IMR-90 (cell line): ENCODE results near the gene SYNGR3. TPM values are rescaled to one million over a fixed set of nuclear protein-coding genes. Genes with fewer than 3 reads are reported as not detected.

Experiments used
- ATAC-seq: fragments of 200-7000 bp; cut with Tn5 transposase; 2 replicates; pipeline ENCODE4 v1.9.1; 2020; ENCODE audit warnings: low read depth, mild to moderate bottlenecking, moderate library complexity
- BruUV-seq: library from RNA; stranded (reverse); fragments of 400-500 nt; replicated peaks from 2 replicates; lab custom pipeline; 2021; lab: Mats Ljungman, UMichigan
- CTCF ChIA-PET: fragments of 300-600 bp; formaldehyde crosslinking; extraction: SDS; loops from one replicate; lab custom pipeline; 2021; ENCODE audit warnings: antibody characterized with exemption; lab: Yijun Ruan, JAX
- POLR2A ChIA-PET: fragments of 300-600 bp; sonication (Branson Sonifier 250); formaldehyde crosslinking; loops from one replicate; lab custom pipeline; 2022; ENCODE audit warnings: antibody characterized with exemption; ENCODE audit not compliant: unreplicated experiment; lab: Charles Lee
- DNase-seq: peaks from one replicate; pipeline ENCODE4 v3.0.0; 2013
- H2AFZ ChIP-seq: replicated peaks from 2 replicates; pipeline ENCODE3; 2013; ENCODE audit warnings: low read length, mild to moderate bottlenecking; ENCODE audit not compliant: poor library complexity
- H2AK5ac ChIP-seq: 2 replicates; pipeline ENCODE4 v1.6.1; 2013; ENCODE audit warnings: low read depth, low read length, inconsistent platforms
- H2AK9ac ChIP-seq: replicated peaks from 2 replicates; pipeline ENCODE3; 2013; ENCODE audit warnings: mild to moderate bottlenecking, low read depth, low read length, moderate library complexity; ENCODE audit not compliant: poor library complexity
- H2BK120ac ChIP-seq: 2 replicates; pipeline ENCODE4 v1.6.1; 2013; ENCODE audit warnings: low read depth, low read length, inconsistent platforms
- H2BK15ac ChIP-seq: 3 replicates; pipeline ENCODE4 v1.6.1; 2013; ENCODE audit warnings: low read depth, low read length, inconsistent platforms
- H2BK20ac ChIP-seq: 2 replicates; pipeline ENCODE4 v1.6.1; 2013; ENCODE audit warnings: low read depth, mild to moderate bottlenecking, inconsistent platforms, low read length, moderate library complexity
- H2BK5ac ChIP-seq: 2 replicates; pipeline ENCODE4 v1.6.1; 2013; ENCODE audit warnings: mild to moderate bottlenecking, low read depth, low read length, inconsistent platforms; ENCODE audit not compliant: poor library complexity, severe bottlenecking
- H3K14ac ChIP-seq: replicated peaks from 2 replicates; pipeline ENCODE4 v1.6.1; 2013; ENCODE audit warnings: low read depth, low read length, inconsistent platforms
- H3K18ac ChIP-seq: 2 replicates; pipeline ENCODE4 v1.6.1; 2013; ENCODE audit warnings: low read depth, low read length, control low read depth
- H3K23ac ChIP-seq: 2 replicates; pipeline ENCODE4 v1.6.1; 2013; ENCODE audit warnings: low read depth, low read length, inconsistent platforms
- H3K27ac ChIP-seq: 2 replicates; pipeline ENCODE4 v1.5.1; 2013; ENCODE audit warnings: mild to moderate bottlenecking, control low read depth, low read length; ENCODE audit not compliant: insufficient read depth
- H3K27me3 ChIP-seq: 2 replicates; pipeline ENCODE4 v1.6.1; 2013; ENCODE audit warnings: low read length; ENCODE audit not compliant: control insufficient read depth, insufficient read depth
- H3K36me3 ChIP-seq: 2 replicates; pipeline ENCODE4 v1.6.1; 2013; ENCODE audit warnings: low read length, mixed read lengths; ENCODE audit not compliant: control insufficient read depth, insufficient read depth
- H3K4ac ChIP-seq: 2 replicates; pipeline ENCODE4 v1.6.1; 2013; ENCODE audit warnings: low read depth, low read length, inconsistent platforms
- H3K4me1 ChIP-seq: 2 replicates; pipeline ENCODE4 v1.6.1; 2013; ENCODE audit warnings: low read length, mixed read lengths; ENCODE audit not compliant: control insufficient read depth, insufficient read depth
- H3K4me2 ChIP-seq: 2 replicates; pipeline ENCODE4 v1.6.1; 2013; ENCODE audit warnings: low read depth, mild to moderate bottlenecking, control low read depth, low read length, moderate library complexity
- H3K4me3 ChIP-seq: 2 replicates; pipeline ENCODE4 v1.5.1; 2013; ENCODE audit warnings: low read depth, mild to moderate bottlenecking, control low read depth, low read length, moderate library complexity; ENCODE audit not compliant: insufficient read depth
- H3K56ac ChIP-seq: 2 replicates; pipeline ENCODE4 v1.6.1; 2013; ENCODE audit warnings: low read length, inconsistent platforms; ENCODE audit not compliant: insufficient read depth; ENCODE audit errors: extremely low read depth
- H3K79me1 ChIP-seq, 2 experiments: 2 replicates each; pipeline ENCODE4 v1.6.1; 2013; ENCODE audit warnings: low read length in 2 of 2, inconsistent platforms in 1 of 2, low read depth in 1 of 2
- H3K9ac ChIP-seq: 2 replicates; pipeline ENCODE4 v1.6.1; 2013; ENCODE audit warnings: low read depth, low read length, control low read depth
- H3K9me1 ChIP-seq: 2 replicates; pipeline ENCODE4 v1.6.1; 2013; ENCODE audit warnings: low read length, inconsistent platforms; ENCODE audit not compliant: insufficient read depth
- H3K9me3 ChIP-seq: 2 replicates; pipeline ENCODE4 v1.6.1; 2013; ENCODE audit warnings: low read length; ENCODE audit not compliant: control insufficient read depth, insufficient read depth
- H4K20me1 ChIP-seq: 2 replicates; pipeline ENCODE4 v1.6.1; 2013; ENCODE audit warnings: low read length, inconsistent platforms; ENCODE audit not compliant: insufficient read depth
- H4K5ac ChIP-seq: 2 replicates; pipeline ENCODE4 v1.6.1; 2013; ENCODE audit warnings: mild to moderate bottlenecking, low read depth, low read length, control low read depth
- H4K8ac ChIP-seq, 2 experiments: 2 replicates each; pipeline ENCODE4 v1.6.1; 2013; ENCODE audit warnings: low read depth in 2 of 2, low read length in 2 of 2, control low read depth in 1 of 2, inconsistent platforms in 1 of 2
- H4K91ac ChIP-seq: 2 replicates; pipeline ENCODE4 v1.6.1; 2013; ENCODE audit warnings: low read depth, low read length, inconsistent platforms; ENCODE audit not compliant: insufficient read depth
- BHLHE40 ChIP-seq: fragments of 150-350 bp; IDR thresholded peaks from 2 replicates; pipeline ENCODE4 v1.6.1; 2016; ENCODE audit warnings: mild to moderate bottlenecking, low read depth, low read length
- CEBPB ChIP-seq: IDR thresholded peaks from 2 replicates; pipeline ENCODE4 v1.6.1; 2012; ENCODE audit warnings: low read depth, low read length, improper control_type of control experiment
- CHD1 ChIP-seq: IDR thresholded peaks from 2 replicates; pipeline ENCODE4 v1.6.1; 2012; ENCODE audit warnings: low read depth, low read length, improper control_type of control experiment
- CTCF ChIP-seq: conservative IDR thresholded peaks from 2 replicates; pipeline ENCODE4 v1.5.1; 2012; ENCODE audit warnings: mild to moderate bottlenecking, low read depth, low read length, improper control_type of control experiment
- FOS ChIP-seq: fragments of 150-350 bp; IDR thresholded peaks from 2 replicates; pipeline ENCODE4 v1.6.1; 2016; ENCODE audit warnings: low read depth, low read length
- MAFK ChIP-seq: IDR thresholded peaks from 2 replicates; pipeline ENCODE4 v1.6.1; 2012; ENCODE audit warnings: low read depth, low read length, improper control_type of control experiment
- MAZ ChIP-seq: IDR thresholded peaks from 2 replicates; pipeline ENCODE4 v1.6.1; 2012; ENCODE audit warnings: low read depth, mild to moderate bottlenecking, low read length, improper control_type of control experiment, moderate library complexity, borderline replicate concordance
- MXI1 ChIP-seq: IDR thresholded peaks from 2 replicates; pipeline ENCODE4 v1.6.1; 2012; ENCODE audit warnings: low read depth, mild to moderate bottlenecking, low read length, moderate library complexity, borderline replicate concordance
- NFE2L2 ChIP-seq: fragments of 150-350 bp; IDR thresholded peaks from 2 replicates; pipeline ENCODE4 v1.6.1; 2016; ENCODE audit warnings: low read depth, mild to moderate bottlenecking, low read length
- POLR2A ChIP-seq: IDR thresholded peaks from 2 replicates; pipeline ENCODE4 v1.6.1; 2012; ENCODE audit warnings: mild to moderate bottlenecking, low read depth, low read length
- RAD21 ChIP-seq: IDR thresholded peaks from 2 replicates; pipeline ENCODE4 v1.6.1; 2012; ENCODE audit warnings: low read length, improper control_type of control experiment
- RCOR1 ChIP-seq: IDR thresholded peaks from 2 replicates; pipeline ENCODE4 v1.6.1; 2012; ENCODE audit warnings: mild to moderate bottlenecking, low read length, improper control_type of control experiment; ENCODE audit not compliant: insufficient replicate concordance
- RFX5 ChIP-seq: IDR thresholded peaks from 2 replicates; pipeline ENCODE4 v1.8.0; 2012; ENCODE audit warnings: low read depth, mild to moderate bottlenecking, low read length, moderate library complexity
- SMC3 ChIP-seq: fragments of 150-350 bp; IDR thresholded peaks from 2 replicates; pipeline ENCODE4 v1.6.1; 2016; ENCODE audit warnings: low read depth, mild to moderate bottlenecking, antibody characterized with exemption, low read length, moderate library complexity
- USF2 ChIP-seq: fragments of 150-350 bp; IDR thresholded peaks from 2 replicates; pipeline ENCODE4 v1.6.1; 2017; ENCODE audit warnings: mild to moderate bottlenecking, antibody characterized with exemption, low read length, low read depth
- WGBS, 2 experiments: methylation state at CpG; one replicate each; pipeline versions ENCODE4 v1.1.5 to v1.1.7; 2013; ENCODE audit warnings: missing lambda C conversion rate in 2 of 2; ENCODE audit not compliant: insufficient read length in 1 of 2; ENCODE audit errors: extremely low coverage in 2 of 2; 5-methylcytosine and 5-hydroxymethylcytosine counted together
- dilution Hi-C: fragments of 300-500 bp; cut with HindIII; formaldehyde crosslinking; loops from one replicate; pipeline ENCODE4 v1.14.3; 2018; ENCODE audit warnings: low sequenced_read_pairs; ENCODE audit not compliant: unreplicated experiment
- in situ Hi-C: fragments of 300-500 bp; cut with MboI; formaldehyde crosslinking; loops from 3 replicates; pipeline ENCODE4 v1.14.3; 2019; ENCODE audit warnings: low sequenced_read_pairs, inconsistent platforms, mixed read lengths
- intact Hi-C: fragments of 100-400 bp; cut with micrococcal nuclease; formaldehyde crosslinking; loops from 2 replicates; pipeline ENCODE4 v1.10.0; 2022
- polyA plus RNA-seq, 3 experiments: library from polyadenylated mRNA; depleted of rRNA; stranded (reverse); fragments of >200 nt; gene quantifications; 2 replicates each; pipeline ENCODE4 v1.2.3, GENCODE V29; 2012; ENCODE audit warnings: low replicate concordance in 1 of 3
- total RNA-seq: library from RNA; depleted of rRNA; stranded (reverse); fragments of >200 nt; gene quantifications from 2 replicates; pipeline ENCODE4 v1.2.3, GENCODE V29; 2012

The SYNGR3 gene
- total and polyA plus RNA-seq, 2 of the 4 experiments (the other 2 are of a cell fraction): 1.8 to 5.8 TPM

- 89% methylated on average over 12 of the region's 22 CpGs; no CpG with 5 or more reads in 1 of the 2 experiments for WGBS, 2 experiments
- H3K36me3 ChIP-seq: peaks cover 21% of the 10 kb centered on the region; the same call in 1 of the 2 replicates
- H3K9ac ChIP-seq: no peak overlapping the region
- peaks cover 42% of the 10 kb centered on the region for H3K4me1 ChIP-seq
- no peak overlapping the region for H3K23ac ChIP-seq
- ChIA-PET POLR2A (no interaction called here), CTCF (no interaction called here)
- no peaks in the 10 kb centered on the region; the same call in 1 of the 2 replicates for H4K20me1 ChIP-seq
- H3K4me2 ChIP-seq: no peak overlapping the region
- ATAC-seq (no peak), DNase-seq (no peak)
- H3K9me3 ChIP-seq: no peaks in the 10 kb centered on the region
- no peak overlapping the region for H2BK5ac ChIP-seq
- no peak overlapping the region; the same call in 1 of the 2 replicates for H4K5ac ChIP-seq
- intact Hi-C loops: no loop called here
- no TSS peak for BruUV-seq
- H2AK5ac ChIP-seq: peak overlapping the region; percentile 66
- H3K18ac ChIP-seq: no peak overlapping the region; the same call in 1 of the 2 replicates
- no peaks in the 10 kb centered on the region for H3K27me3 ChIP-seq
- no peak overlapping the region for H3K56ac ChIP-seq
- peaks cover 16 to 47% of the 10 kb centered on the region in 2 experiments; a peak in 3 of 4 replicates for H3K79me1 ChIP-seq
- H4K91ac ChIP-seq: peak overlapping the region; percentile 23; the same call in 1 of the 2 replicates
- H3K4me3 ChIP-seq: no peak overlapping the region
- H3K27ac ChIP-seq: no peak overlapping the region
- H3K14ac ChIP-seq: no peak overlapping the region
- H2BK15ac ChIP-seq: no peak overlapping the region
- in situ Hi-C loops: no loop called here
- peak overlapping the region; percentile 77 for H2AK9ac ChIP-seq
- H4K8ac ChIP-seq: no peak overlapping the region
- dilution Hi-C loops: no loop called here
- H3K9me1 ChIP-seq: peaks cover 17% of the 10 kb centered on the region
- peak overlapping the region; percentile 15 for H3K4ac ChIP-seq
- TF ChIP-seq CTCF (no peak), RCOR1 (no peak), SMC3 (no peak), MXI1 (no peak), RFX5 (no peak), RAD21 (no peak), FOS (no peak), CEBPB (no peak), MAFK (no peak), USF2 (no peak), CHD1 (no peak), MAZ (no peak), POLR2A (no peak), BHLHE40 (no peak), NFE2L2 (no peak)
- no peak overlapping the region for H2BK20ac ChIP-seq
- H2AFZ ChIP-seq: no peak overlapping the region
- H2BK120ac ChIP-seq: peak overlapping the region; percentile 10; the same call in 1 of the 2 replicates
These were observed 52.6 kb downstream of the SYNGR3 start for GRCh38 chr16:2042171-2042985.
